Mesendoderm (in vitro differentiated cells): ENCODE results near the gene EXOG.

Experiments used
- DNase-seq: peaks from one replicate; pipeline ENCODE4 v3.0.0; 2013
- H2AK5ac ChIP-seq: 2 replicates; pipeline ENCODE4 v1.6.1; 2013; ENCODE audit warnings: low read length, inconsistent platforms
- H2BK120ac ChIP-seq: 2 replicates; pipeline ENCODE4 v1.6.1; 2013; ENCODE audit warnings: low read depth, mild to moderate bottlenecking, low read length, moderate library complexity, mixed read lengths
- H2BK15ac ChIP-seq: replicated peaks from 2 replicates; pipeline ENCODE4 v1.6.1; 2013; ENCODE audit warnings: low read depth, mild to moderate bottlenecking, moderate library complexity
- H2BK5ac ChIP-seq: 2 replicates; pipeline ENCODE4 v1.6.1; 2013; ENCODE audit warnings: low read length, inconsistent platforms
- H3K18ac ChIP-seq: 2 replicates; pipeline ENCODE4 v1.6.1; 2013; ENCODE audit warnings: mild to moderate bottlenecking, low read length, mixed read lengths
- H3K23ac ChIP-seq: one replicate; pipeline ENCODE4 v1.6.1; 2013; ENCODE audit warnings: low read length
- H3K27ac ChIP-seq: 2 replicates; pipeline ENCODE4 v1.5.1; 2013; ENCODE audit warnings: low read depth, mild to moderate bottlenecking, inconsistent platforms, low read length, moderate library complexity
- H3K27me3 ChIP-seq: 2 replicates; pipeline ENCODE4 v1.6.1; 2013; ENCODE audit warnings: low read length, control low read depth, mild to moderate bottlenecking, inconsistent platforms; ENCODE audit not compliant: insufficient read depth, poor library complexity
- H3K36me3 ChIP-seq: 2 replicates; pipeline ENCODE4 v1.6.1; 2013; ENCODE audit warnings: low read length, inconsistent platforms; ENCODE audit not compliant: control insufficient read depth, insufficient read depth
- H3K4ac ChIP-seq: one replicate; pipeline ENCODE4 v1.6.1; 2013; ENCODE audit warnings: low read depth, mild to moderate bottlenecking, low read length, moderate library complexity
- H3K4me1 ChIP-seq: 2 replicates; pipeline ENCODE4 v1.6.1; 2013; ENCODE audit warnings: low read depth, low read length, inconsistent platforms; ENCODE audit not compliant: control insufficient read depth
- H3K4me2 ChIP-seq: 2 replicates; pipeline ENCODE4 v1.6.1; 2013; ENCODE audit warnings: low read length
- H3K4me3 ChIP-seq: 2 replicates; pipeline ENCODE4 v1.5.1; 2013; ENCODE audit warnings: mild to moderate bottlenecking, low read length
- H3K56ac ChIP-seq: one replicate; pipeline ENCODE4 v1.6.1; 2013; ENCODE audit warnings: low read length
- H3K79me1 ChIP-seq: 2 replicates; pipeline ENCODE4 v1.6.1; 2013; ENCODE audit warnings: low read length, inconsistent platforms
- H3K79me2 ChIP-seq: 2 replicates; pipeline ENCODE4 v1.6.1; 2013; ENCODE audit warnings: mild to moderate bottlenecking, low read length; ENCODE audit not compliant: control insufficient read depth, insufficient read depth
- H3K9ac ChIP-seq: 2 replicates; pipeline ENCODE4 v1.6.1; 2013; ENCODE audit warnings: low read length, inconsistent platforms
- H4K5ac ChIP-seq: one replicate; pipeline ENCODE4 v1.6.1; 2013; ENCODE audit warnings: low read length
- H4K8ac ChIP-seq: one replicate; pipeline ENCODE4 v1.6.1; 2013; ENCODE audit warnings: low read depth, mild to moderate bottlenecking, control low read depth, low read length, moderate library complexity
- WGBS: extraction: QIAGEN DNeasy Blood & Tissue Kit; methylation state at CpG from one replicate; pipeline ENCODE4 v1.1.7; 2013; ENCODE audit warnings: low lambda C conversion rate, missing lambda C conversion rate; ENCODE audit not compliant: insufficient coverage; ENCODE audit errors: extremely low coverage; 5-methylcytosine and 5-hydroxymethylcytosine counted together

Gene EXOG

GRCh38 chr3:38519000-38519399 lies 22.9 kb downstream of the EXOG start:
- Histone ChIP-seq H2BK15ac (no peak overlapping the region), H3K9ac (no peak overlapping the region), H3K18ac (no peak overlapping the region), H3K27ac (no peak overlapping the region), H3K56ac (no peak overlapping the region), H3K79me1 (no peaks in the 10 kb centered on the region), H3K4me3 (no peak overlapping the region), H3K27me3 (no peaks in the 10 kb centered on the region), H3K36me3 (no peaks in the 10 kb centered on the region), H3K23ac (no peak overlapping the region), H2BK5ac (no peak overlapping the region), H3K4me1 (no peaks in the 10 kb centered on the region), H3K4ac (no peak overlapping the region), H2AK5ac (no peak overlapping the region), H4K8ac (no peak overlapping the region), H4K5ac (no peak overlapping the region), H2BK120ac (no peak overlapping the region), H3K4me2 (no peak overlapping the region), H3K79me2 (no peaks in the 10 kb centered on the region)
- no CpG with 5 or more reads among the region's 1 CpG for WGBS
- no peak for DNase-seq

DNA sequence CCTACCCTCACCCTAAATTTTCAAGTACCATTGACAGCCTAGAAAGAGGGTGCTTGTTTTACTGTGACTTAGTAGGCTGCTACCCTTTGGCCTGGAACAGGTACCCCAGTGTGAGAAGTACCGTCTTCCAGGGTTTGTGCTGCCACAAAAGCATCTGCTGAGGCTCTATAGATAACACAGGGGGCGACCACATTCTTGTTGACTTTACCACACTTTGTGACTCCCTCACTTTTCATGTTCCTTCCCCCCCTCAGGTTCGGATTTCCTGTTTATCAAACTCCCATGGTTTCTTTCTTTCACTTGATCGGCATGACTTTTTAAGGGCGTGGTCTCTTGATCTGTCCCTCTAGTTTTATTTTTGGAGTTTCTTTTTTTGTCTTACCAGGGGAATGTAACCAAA lies 23.5 kb downstream of the EXOG start:
- Histone ChIP-seq H2BK120ac (no peak overlapping the region), H4K8ac (no peak overlapping the region), H3K27ac (no peak overlapping the region), H3K9ac (no peak overlapping the region), H3K18ac (no peak overlapping the region), H3K4me1 (no peaks in the 10 kb centered on the region), H3K27me3 (no peaks in the 10 kb centered on the region), H4K5ac (no peak overlapping the region), H2AK5ac (no peak overlapping the region), H3K4ac (no peak overlapping the region), H3K4me2 (no peak overlapping the region), H3K79me1 (no peaks in the 10 kb centered on the region), H3K56ac (no peak overlapping the region), H2BK5ac (no peak overlapping the region), H3K36me3 (no peaks in the 10 kb centered on the region), H3K4me3 (no peak overlapping the region), H3K79me2 (no peaks in the 10 kb centered on the region), H2BK15ac (no peak overlapping the region), H3K23ac (no peak overlapping the region)
- no CpG with 5 or more reads among the region's 5 CpGs for WGBS
- peak; percentile 23 for DNase-seq

- Histone ChIP-seq H3K36me3 (no peaks in the 10 kb centered on the region), H3K4me3 (no peak overlapping the region), H2AK5ac (no peak overlapping the region), H3K23ac (no peak overlapping the region), H3K4me2 (no peak overlapping the region), H3K79me2 (no peaks in the 10 kb centered on the region), H3K4ac (no peak overlapping the region), H3K27ac (no peak overlapping the region), H3K27me3 (no peaks in the 10 kb centered on the region), H4K5ac (no peak overlapping the region), H2BK5ac (no peak overlapping the region), H3K9ac (no peak overlapping the region), H2BK15ac (no peak overlapping the region), H3K18ac (no peak overlapping the region), H4K8ac (no peak overlapping the region), H2BK120ac (no peak overlapping the region), H3K56ac (no peak overlapping the region), H3K4me1 (no peaks in the 10 kb centered on the region), H3K79me1 (no peaks in the 10 kb centered on the region)
- WGBS = no CpG with 5 or more reads among the region's 5 CpGs
- peak; percentile 84 for DNase-seq
These were observed 25.3 kb downstream of the EXOG start for GRCh38 chr3:38521391-38521987.

DNA sequence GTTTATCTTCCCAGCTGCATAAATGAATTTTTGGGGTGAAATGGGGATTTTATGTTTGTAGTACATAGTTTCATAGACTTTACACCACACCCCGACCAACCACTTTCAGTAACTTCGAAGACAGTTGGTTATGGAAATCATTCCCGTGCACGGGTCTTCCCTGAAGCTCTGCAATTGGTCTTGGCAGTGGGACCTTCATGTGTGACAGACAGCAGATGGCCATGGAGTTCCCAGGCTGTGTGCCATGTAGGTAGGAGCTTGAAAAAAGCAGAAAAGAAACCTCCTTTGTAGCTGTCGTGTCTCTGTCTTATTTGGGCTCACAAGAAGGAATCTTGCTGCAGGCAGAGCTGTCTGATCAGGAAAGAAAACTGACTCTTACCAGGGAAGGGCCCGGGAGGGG lies 25.9 kb downstream of the EXOG start:
- H3K4me1 ChIP-seq = no peaks in the 10 kb centered on the region
- no peak overlapping the region for H2BK5ac ChIP-seq
- H3K79me2 ChIP-seq = no peaks in the 10 kb centered on the region
- no peaks in the 10 kb centered on the region for H3K79me1 ChIP-seq
- H3K9ac ChIP-seq = no peak overlapping the region
- no peak overlapping the region for H3K4me3 ChIP-seq
- no peak overlapping the region for H3K23ac ChIP-seq
- WGBS = no CpG with 5 or more reads among the region's 6 CpGs
- no peaks in the 10 kb centered on the region for H3K36me3 ChIP-seq
- no peak overlapping the region for H3K4ac ChIP-seq
- H3K18ac ChIP-seq = no peak overlapping the region
- no peak overlapping the region for H3K27ac ChIP-seq
- no peak overlapping the region for H4K5ac ChIP-seq
- no peak overlapping the region for H2AK5ac ChIP-seq
- no peak overlapping the region for H2BK15ac ChIP-seq
- no peak for DNase-seq
- no peak overlapping the region for H3K4me2 ChIP-seq
- H2BK120ac ChIP-seq = no peak overlapping the region
- H3K27me3 ChIP-seq = no peaks in the 10 kb centered on the region
- H3K56ac ChIP-seq = no peak overlapping the region
- H4K8ac ChIP-seq = no peak overlapping the region

DNA sequence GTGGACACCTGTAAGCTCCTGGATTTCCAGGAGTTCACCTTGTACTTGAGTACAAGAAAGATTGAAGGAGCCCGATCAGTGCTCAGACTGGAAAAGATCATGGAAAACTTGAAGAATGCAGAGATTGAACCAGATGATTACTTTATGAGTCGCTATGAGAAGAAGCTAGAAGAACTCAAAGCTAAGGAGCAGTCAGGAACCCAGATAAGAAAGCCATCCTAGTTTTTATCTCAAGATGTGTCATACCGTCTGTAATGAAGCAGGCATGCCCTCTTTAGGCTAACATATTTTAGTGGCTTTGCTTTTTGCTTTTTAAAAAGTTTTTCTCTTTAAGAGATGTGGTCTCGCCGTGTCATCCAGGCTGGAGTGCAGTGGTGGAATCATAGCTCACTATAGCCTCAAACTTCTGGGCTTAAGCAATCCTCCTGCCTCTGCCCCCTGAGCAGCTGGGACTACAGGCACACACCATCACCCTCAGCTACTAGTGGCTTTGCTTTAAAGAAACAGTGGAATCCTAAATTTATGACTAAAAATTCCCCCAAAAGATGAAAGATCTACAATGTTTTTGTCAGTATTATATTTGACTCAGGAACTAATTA lies 28.1 kb downstream of the EXOG start:
- no peak overlapping the region for H2AK5ac ChIP-seq
- H4K8ac ChIP-seq = no peak overlapping the region
- H3K27me3 ChIP-seq = no peaks in the 10 kb centered on the region
- H2BK120ac ChIP-seq = no peak overlapping the region
- H4K5ac ChIP-seq = no peak overlapping the region
- no peak overlapping the region for H3K4ac ChIP-seq
- no peak overlapping the region for H3K27ac ChIP-seq
- no peak overlapping the region for H2BK5ac ChIP-seq
- no peak for DNase-seq
- no peaks in the 10 kb centered on the region for H3K79me1 ChIP-seq
- H3K23ac ChIP-seq = no peak overlapping the region
- no CpG with 5 or more reads among the region's 5 CpGs for WGBS
- no peak overlapping the region for H3K4me3 ChIP-seq
- no peaks in the 10 kb centered on the region for H3K79me2 ChIP-seq
- H3K4me2 ChIP-seq = no peak overlapping the region
- no peak overlapping the region for H3K9ac ChIP-seq
- no peak overlapping the region for H3K18ac ChIP-seq
- H3K36me3 ChIP-seq = no peaks in the 10 kb centered on the region
- no peak overlapping the region for H3K56ac ChIP-seq
- H3K4me1 ChIP-seq = no peaks in the 10 kb centered on the region
- no peak overlapping the region for H2BK15ac ChIP-seq

DNA sequence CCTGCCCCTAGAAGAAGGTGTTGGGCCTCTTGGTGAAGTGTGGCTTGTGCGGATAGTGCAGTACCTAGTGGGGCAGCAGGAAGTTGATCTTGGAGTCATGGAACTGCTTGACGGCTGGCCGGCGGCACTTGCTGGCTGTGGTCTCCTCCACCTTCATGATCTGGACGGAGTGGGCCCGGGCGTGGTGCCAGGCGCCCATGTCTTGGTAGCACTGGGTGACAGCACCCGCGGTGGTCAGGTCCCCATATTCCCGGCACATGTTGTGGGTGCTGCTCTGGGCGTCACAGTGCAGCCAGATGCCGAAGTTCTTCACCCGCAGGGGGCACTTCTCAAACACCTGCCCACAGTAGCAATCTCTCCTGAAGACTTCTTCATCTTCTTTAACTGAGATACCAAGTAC lies 30.7 kb downstream of the EXOG start:
- no CpG with 5 or more reads among the region's 14 CpGs for WGBS
- Histone ChIP-seq H2AK5ac (no peak overlapping the region), H3K4ac (no peak overlapping the region), H3K56ac (no peak overlapping the region), H2BK5ac (no peak overlapping the region), H3K36me3 (peaks cover 2% of the 10 kb centered on the region), H3K4me2 (no peak overlapping the region), H3K9ac (no peak overlapping the region), H3K27me3 (no peaks in the 10 kb centered on the region), H3K79me1 (no peaks in the 10 kb centered on the region), H4K5ac (no peak overlapping the region), H4K8ac (no peak overlapping the region), H3K4me1 (no peaks in the 10 kb centered on the region), H3K79me2 (no peaks in the 10 kb centered on the region), H2BK15ac (no peak overlapping the region), H3K18ac (no peak overlapping the region), H2BK120ac (no peak overlapping the region), H3K27ac (no peak overlapping the region), H3K4me3 (no peak overlapping the region), H3K23ac (no peak overlapping the region)
- no peak for DNase-seq
